Activated CD4-positive, alpha-beta T cell treated with anti-CD3 and anti-CD28 coated beads, Interleukin-2, amount 10 ng/mL, durations not matched to agents 24 days and 14 days (primary cell): ENCODE measurements around the gene SERTM1. TPM values are rescaled to one million over a fixed set of nuclear protein-coding genes. Genes with fewer than 3 reads are reported as not detected.

Experiments
- DNase-seq: peaks from one replicate; pipeline ENCODE4 v3.0.0; 2022
- H3K27ac Mint-ChIP-seq: one replicate; pipeline ENCODE4 v1.8.0; 2022; ENCODE audit warnings: mild to moderate bottlenecking, mixed read lengths
- H3K27me3 Mint-ChIP-seq: one replicate; pipeline ENCODE4 v1.8.0; 2022; ENCODE audit warnings: mixed read lengths
- H3K36me3 Mint-ChIP-seq: one replicate; pipeline ENCODE4 v1.8.0; 2022; ENCODE audit warnings: low read depth, mild to moderate bottlenecking, mixed read lengths
- H3K4me1 Mint-ChIP-seq: one replicate; pipeline ENCODE4 v1.8.0; 2021; ENCODE audit warnings: mixed read lengths
- H3K4me3 Mint-ChIP-seq: one replicate; pipeline ENCODE4 v1.8.0; 2022; ENCODE audit warnings: mild to moderate bottlenecking, moderate library complexity, mixed read lengths
- H3K9me3 Mint-ChIP-seq: one replicate; pipeline ENCODE4 v1.8.0; 2021; ENCODE audit warnings: mixed read lengths
- intact Hi-C: fragments of 100-400 bp; cut with micrococcal nuclease; formaldehyde crosslinking; loops from one replicate; pipeline ENCODE4 v1.15.1; 2023
- total RNA-seq: library from RNA; stranded (reverse); gene quantifications from 2 replicates; pipeline ENCODE4 v1.2.3, GENCODE V29; 2022

Gene SERTM1
- total RNA-seq, result 0.07 TPM in 1 of 2 replicates, not detected in the other

DNA sequence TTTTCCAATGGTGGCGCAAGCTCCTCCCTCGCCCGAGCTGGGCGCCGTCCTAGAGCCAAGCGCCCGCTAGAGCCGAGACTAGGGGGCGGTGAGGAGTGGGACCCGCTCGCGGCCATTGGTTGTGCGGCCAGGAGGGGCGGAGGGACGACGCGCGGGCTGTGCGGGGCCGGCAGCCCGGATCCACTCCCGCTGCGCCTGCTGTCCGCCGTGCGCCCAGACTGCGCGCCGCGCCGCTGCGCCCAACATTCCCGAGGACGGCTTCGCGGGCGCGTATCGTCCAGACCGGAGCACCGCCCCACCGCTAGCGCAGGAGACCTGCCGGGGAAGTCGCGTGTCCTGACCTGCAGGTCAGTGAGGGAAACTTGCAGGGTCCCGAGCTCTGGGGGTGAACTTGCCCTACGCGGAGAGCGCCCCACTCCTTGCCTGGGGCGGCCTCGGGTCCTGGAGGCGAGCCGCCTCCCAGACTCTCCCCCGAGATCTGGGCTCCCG, at the start of gene SERTM1:
Gene SERTM1 (plus strand): TSS at position 183 of the 489 bp plus-strand sequence. CDS start 21,059 bp downstream, outside the sequence.
- no peak for DNase-seq
- Mint-ChIP-seq H3K4me3 (no peak within 1 kb of the TSS), H3K36me3 (no peaks in the 10 kb centered on the region), H3K27ac (no peak within 1 kb of the TSS), H3K9me3 (no peaks in the 10 kb centered on the region), H3K4me1 (no peaks in the 10 kb centered on the region), H3K27me3 (peaks cover 35% of the 10 kb centered on the region)
- intact Hi-C loops, result no loop called here

GRCh38 chr13:36628377-36629056, 45.3 kb upstream of the SERTM1 start:
- no peak overlapping the region for H3K27ac Mint-ChIP-seq
- no peaks in the 10 kb centered on the region for H3K27me3 Mint-ChIP-seq
- H3K36me3 Mint-ChIP-seq, result no peaks in the 10 kb centered on the region
- DNase-seq, result no peak
- H3K4me1 Mint-ChIP-seq, result no peaks in the 10 kb centered on the region
- no peaks in the 10 kb centered on the region for H3K9me3 Mint-ChIP-seq
- H3K4me3 Mint-ChIP-seq, result no peak overlapping the region
- intact Hi-C loops, result no loop called here

DNA sequence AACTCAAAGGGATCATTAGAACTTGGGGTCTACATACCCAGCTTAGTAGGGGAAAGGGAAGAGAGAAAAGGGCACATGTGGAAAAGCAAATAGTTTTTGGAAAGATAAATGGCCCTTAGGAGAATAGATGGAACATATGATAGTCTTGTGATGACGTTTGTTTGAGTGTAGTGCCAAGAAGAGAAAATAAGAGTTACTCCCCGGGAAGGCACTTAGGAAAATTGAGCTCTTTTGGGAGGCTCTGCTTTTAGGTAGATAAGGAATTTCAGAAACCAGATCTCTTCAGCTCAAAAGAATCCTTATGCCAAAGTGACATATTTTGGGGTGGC, 44.8 kb upstream of the SERTM1 start:
- Mint-ChIP-seq H3K4me1 (no peaks in the 10 kb centered on the region), H3K9me3 (no peaks in the 10 kb centered on the region), H3K4me3 (no peak overlapping the region), H3K36me3 (no peaks in the 10 kb centered on the region), H3K27ac (no peak overlapping the region), H3K27me3 (no peaks in the 10 kb centered on the region)
- intact Hi-C loops, result no loop called here
- no peak for DNase-seq

- Mint-ChIP-seq H3K4me1 (no peaks in the 10 kb centered on the region), H3K27ac (no peak overlapping the region), H3K4me3 (no peak overlapping the region), H3K36me3 (no peaks in the 10 kb centered on the region), H3K27me3 (no peaks in the 10 kb centered on the region), H3K9me3 (no peaks in the 10 kb centered on the region)
- DNase-seq, result no peak
- intact Hi-C loops, result no loop called here
Measured at GRCh38 chr13:36630181-36630803, 43.5 kb upstream of the SERTM1 start.

DNA sequence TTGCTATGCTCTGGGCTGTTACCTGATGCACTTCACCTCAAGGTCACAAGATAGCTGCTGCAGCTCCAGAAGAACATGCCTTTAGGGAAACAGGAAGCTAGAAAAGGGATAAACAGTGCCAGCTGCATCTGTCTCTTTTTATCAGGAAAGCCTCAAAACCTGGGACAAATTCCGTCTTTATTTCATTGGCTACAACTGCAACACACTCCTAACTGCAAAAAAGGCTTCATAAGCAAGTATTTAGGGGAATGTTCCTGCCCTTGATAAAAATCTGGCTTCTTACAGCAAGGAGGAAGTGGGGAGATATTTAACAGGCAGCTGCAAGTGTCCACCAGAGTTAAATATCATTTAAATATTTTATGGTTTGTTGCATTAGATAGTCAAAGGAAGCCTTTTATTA, 34.2 kb upstream of the SERTM1 start:
- no peak for DNase-seq
- H3K4me1 Mint-ChIP-seq, result no peaks in the 10 kb centered on the region
- peaks cover 4% of the 10 kb centered on the region for H3K9me3 Mint-ChIP-seq
- intact Hi-C loops, result no loop called here
- H3K36me3 Mint-ChIP-seq, result no peaks in the 10 kb centered on the region
- H3K4me3 Mint-ChIP-seq, result no peak overlapping the region
- no peaks in the 10 kb centered on the region for H3K27me3 Mint-ChIP-seq
- H3K27ac Mint-ChIP-seq, result no peak overlapping the region

DNA sequence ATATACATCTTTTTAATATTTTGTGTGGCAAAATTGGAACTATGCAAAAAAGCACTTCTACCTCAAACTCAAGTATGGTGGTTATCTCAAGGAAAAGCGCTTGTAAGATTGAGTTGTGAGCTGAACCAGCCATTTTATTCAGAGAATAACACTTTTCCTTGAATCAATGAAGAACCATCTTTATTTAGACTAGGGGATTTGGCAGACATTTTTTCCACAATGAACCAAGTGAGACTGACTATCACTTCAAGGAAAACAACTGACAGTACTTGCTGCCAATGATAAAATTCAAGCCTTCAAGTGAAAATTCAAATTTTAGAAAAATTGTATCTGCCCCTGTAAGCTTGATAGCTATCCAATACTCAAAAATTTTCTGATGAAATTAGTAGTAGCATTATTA, 23.2 kb upstream of the SERTM1 start:
- H3K4me1 Mint-ChIP-seq, result no peaks in the 10 kb centered on the region
- no peak overlapping the region for H3K4me3 Mint-ChIP-seq
- H3K27ac Mint-ChIP-seq, result no peak overlapping the region
- no peaks in the 10 kb centered on the region for H3K36me3 Mint-ChIP-seq
- no peak for DNase-seq
- H3K27me3 Mint-ChIP-seq, result no peaks in the 10 kb centered on the region
- H3K9me3 Mint-ChIP-seq, result peaks cover 3% of the 10 kb centered on the region
- intact Hi-C loops, result no loop called here

DNA sequence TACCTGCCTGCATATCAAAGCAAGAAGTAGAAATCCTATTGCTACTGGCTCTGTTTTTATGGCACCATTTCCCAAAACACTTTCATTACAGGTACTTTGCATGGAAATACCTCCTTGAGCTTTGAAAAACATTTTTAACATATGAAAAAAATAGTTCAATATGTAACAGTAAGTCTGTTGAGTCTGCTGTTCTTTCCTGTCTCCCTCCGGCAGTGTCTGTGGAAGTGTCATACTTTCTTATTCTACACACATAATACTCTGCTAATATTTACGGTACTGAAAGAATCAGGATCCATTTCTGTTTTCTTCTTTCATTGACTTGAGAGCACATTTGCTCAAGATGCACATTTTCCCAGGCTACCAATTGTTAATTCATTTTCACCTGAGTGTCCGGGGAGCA, 8.2 kb upstream of the SERTM1 start:
- Mint-ChIP-seq H3K4me1 (no peaks in the 10 kb centered on the region), H3K9me3 (no peaks in the 10 kb centered on the region), H3K36me3 (no peaks in the 10 kb centered on the region), H3K4me3 (no peak overlapping the region), H3K27ac (no peak overlapping the region), H3K27me3 (peaks cover 2% of the 10 kb centered on the region)
- no peak for DNase-seq
- intact Hi-C loops, result no loop called here

DNA sequence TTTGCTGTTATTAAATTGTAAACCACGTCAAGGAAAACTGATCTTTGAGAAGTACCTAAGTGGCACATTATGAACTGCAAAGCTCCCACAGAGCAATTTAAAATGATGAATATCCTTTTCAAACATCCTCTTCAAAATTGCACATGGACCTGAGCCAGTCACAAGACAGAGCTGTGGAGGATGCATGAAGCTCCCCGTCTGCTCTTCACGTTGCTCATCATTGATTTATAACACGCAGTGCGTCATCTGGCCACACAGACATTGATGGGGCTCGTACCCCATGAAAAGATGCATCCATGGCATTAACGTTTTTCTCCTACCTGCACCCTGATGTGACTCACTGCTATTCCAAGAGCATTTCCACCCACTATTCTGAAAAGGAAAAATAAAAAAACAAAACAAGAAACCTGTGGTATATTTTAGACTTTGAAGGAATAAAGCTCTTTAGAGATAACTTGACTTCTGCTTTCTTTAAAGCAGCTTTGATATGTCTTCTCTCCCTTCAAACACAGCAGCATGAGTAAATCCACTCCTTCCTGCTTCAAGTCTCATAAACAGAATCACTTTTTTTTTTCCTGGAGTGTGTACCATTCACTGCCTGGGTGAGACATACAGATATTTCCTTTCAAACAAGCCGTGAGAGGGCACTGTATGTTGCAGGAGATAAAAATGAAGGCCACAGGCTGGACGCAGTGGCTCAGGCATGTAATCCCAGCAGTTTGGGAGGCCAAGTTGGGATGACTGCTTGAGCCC, 7.2 kb upstream of the SERTM1 start:
- no peak overlapping the region for H3K27ac Mint-ChIP-seq
- H3K4me3 Mint-ChIP-seq, result no peak overlapping the region
- DNase-seq, result no peak
- H3K4me1 Mint-ChIP-seq, result no peaks in the 10 kb centered on the region
- peaks cover 2% of the 10 kb centered on the region for H3K27me3 Mint-ChIP-seq
- intact Hi-C loops, result no loop called here
- H3K9me3 Mint-ChIP-seq, result no peaks in the 10 kb centered on the region
- H3K36me3 Mint-ChIP-seq, result no peaks in the 10 kb centered on the region

GRCh38 chr13:36668316-36668715, 5.5 kb upstream of the SERTM1 start:
- intact Hi-C loops, result no loop called here
- Mint-ChIP-seq H3K27ac (no peak overlapping the region), H3K9me3 (no peaks in the 10 kb centered on the region), H3K4me3 (no peak overlapping the region), H3K4me1 (no peaks in the 10 kb centered on the region), H3K27me3 (peaks cover 14% of the 10 kb centered on the region), H3K36me3 (no peaks in the 10 kb centered on the region)
- no peak for DNase-seq

- DNase-seq, result no peak
- Mint-ChIP-seq H3K27ac (no peak overlapping the region), H3K9me3 (no peaks in the 10 kb centered on the region), H3K4me3 (no peak overlapping the region), H3K27me3 (peaks cover 37% of the 10 kb centered on the region), H3K4me1 (no peaks in the 10 kb centered on the region), H3K36me3 (no peaks in the 10 kb centered on the region)
- intact Hi-C loops, result no loop called here
Measured at GRCh38 chr13:36673352-36673751, 468 bp upstream of the SERTM1 start.

- no peak overlapping the region for H3K4me3 Mint-ChIP-seq
- intact Hi-C loops, result no loop called here
- no peaks in the 10 kb centered on the region for H3K9me3 Mint-ChIP-seq
- H3K4me1 Mint-ChIP-seq, result no peaks in the 10 kb centered on the region
- H3K36me3 Mint-ChIP-seq, result no peaks in the 10 kb centered on the region
- peaks cover 35% of the 10 kb centered on the region for H3K27me3 Mint-ChIP-seq
- no peak for DNase-seq
- no peak overlapping the region for H3K27ac Mint-ChIP-seq
Measured at GRCh38 chr13:36674337-36675212, 755 bp downstream of the SERTM1 start.

DNA sequence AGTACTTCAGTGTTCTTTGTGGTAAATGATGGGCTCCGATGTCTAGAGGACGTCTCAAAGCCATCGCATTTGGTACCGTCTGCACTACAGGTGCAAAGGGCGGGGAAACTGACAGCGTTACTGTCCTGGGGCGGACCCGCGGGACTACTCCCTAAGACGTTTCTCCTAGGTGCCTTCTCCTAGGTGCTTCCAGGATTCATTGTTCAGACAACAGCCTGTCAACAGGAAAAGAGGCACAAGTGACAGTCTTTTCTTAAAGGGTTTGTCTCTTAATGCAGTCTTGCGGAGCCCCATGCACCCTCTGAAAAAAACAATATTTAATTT, 1.4 kb downstream of the SERTM1 start:
- no peak for DNase-seq
- Mint-ChIP-seq H3K4me3 (no peak overlapping the region), H3K27ac (no peak overlapping the region), H3K9me3 (no peaks in the 10 kb centered on the region), H3K4me1 (no peaks in the 10 kb centered on the region), H3K27me3 (peaks cover 35% of the 10 kb centered on the region), H3K36me3 (no peaks in the 10 kb centered on the region)
- intact Hi-C loops, result no loop called here

DNA sequence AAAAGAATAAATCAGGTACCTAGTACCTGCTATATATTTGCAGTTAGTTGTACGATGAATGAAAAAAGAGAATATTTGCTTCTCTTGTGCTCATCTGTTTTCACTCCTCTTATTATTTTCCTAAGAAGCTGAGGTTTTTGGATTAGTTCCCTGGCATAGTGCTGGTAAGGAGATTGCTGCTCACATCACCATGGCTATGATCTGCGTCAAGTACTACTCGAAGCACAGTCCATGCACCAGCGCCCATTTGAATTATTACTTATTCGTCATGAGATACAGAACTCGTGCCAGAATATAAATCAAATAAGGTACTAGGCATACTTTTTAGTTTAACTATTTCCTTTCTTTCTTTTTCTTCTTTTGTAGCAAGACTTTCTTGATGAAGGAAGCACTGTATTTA, 7.1 kb downstream of the SERTM1 start:
- Mint-ChIP-seq H3K9me3 (no peaks in the 10 kb centered on the region), H3K27me3 (peaks cover 4% of the 10 kb centered on the region), H3K36me3 (no peaks in the 10 kb centered on the region), H3K27ac (no peak overlapping the region), H3K4me3 (no peak overlapping the region), H3K4me1 (no peaks in the 10 kb centered on the region)
- intact Hi-C loops, result no loop called here
- DNase-seq, result no peak
